Osteoblast (primary cell): ENCODE results near the gene VGF. TPM values are rescaled to one million over a fixed set of nuclear protein-coding genes. Genes with fewer than 3 reads are reported as not detected.

ENCODE experiments used
- DNase-seq: peaks from one replicate; pipeline ENCODE4 v3.0.0; 2011; ENCODE audit warnings: low spot score, mixed read lengths; ENCODE audit not compliant: insufficient read length; ENCODE audit errors: missing footprints
- H2AFZ ChIP-seq: 2 replicates; pipeline ENCODE4 v1.6.0; 2011; ENCODE audit warnings: mild to moderate bottlenecking, low read length
- H3K27ac ChIP-seq: 2 replicates; pipeline ENCODE4 v1.5.1; 2011; ENCODE audit warnings: mild to moderate bottlenecking, low read depth, low read length, moderate library complexity
- H3K27me3 ChIP-seq: 2 replicates; pipeline ENCODE4 v1.6.0; 2012; ENCODE audit warnings: mild to moderate bottlenecking, control low read depth, inconsistent platforms, low read length, moderate library complexity; ENCODE audit not compliant: insufficient read depth
- H3K36me3 ChIP-seq: 2 replicates; pipeline ENCODE4 v1.5.1; 2011; ENCODE audit warnings: mild to moderate bottlenecking, low read length, control low read depth, moderate library complexity; ENCODE audit not compliant: insufficient read depth
- H3K4me1 ChIP-seq: 2 replicates; pipeline ENCODE4 v1.5.1; 2011; ENCODE audit warnings: mild to moderate bottlenecking, low read length, control low read depth, moderate library complexity; ENCODE audit not compliant: insufficient read depth
- H3K4me2 ChIP-seq: 2 replicates; pipeline ENCODE4 v1.6.0; 2011; ENCODE audit warnings: mild to moderate bottlenecking, low read length; ENCODE audit not compliant: insufficient read depth
- H3K4me3 ChIP-seq: fragments of 200-600 bp; sonication (generic); 3 replicates; pipeline ENCODE4 v1.5.1; 2012; ENCODE audit warnings: mild to moderate bottlenecking, low read length, inconsistent platforms; ENCODE audit not compliant: insufficient read depth
- H3K79me2 ChIP-seq: 2 replicates; pipeline ENCODE4 v1.6.0; 2012; ENCODE audit warnings: mild to moderate bottlenecking, low read length, control low read depth, inconsistent platforms; ENCODE audit not compliant: insufficient read depth
- H3K9me3 ChIP-seq: 2 replicates; pipeline ENCODE4 v1.5.1; 2011; ENCODE audit warnings: low read depth, low read length, control low read depth
- H4K20me1 ChIP-seq: 2 replicates; pipeline ENCODE4 v1.6.0; 2012; ENCODE audit warnings: mild to moderate bottlenecking, low read length, control low read depth; ENCODE audit not compliant: insufficient read depth
- total RNA-seq: library from RNA; depleted of rRNA; stranded (reverse); fragments of >200 nt; gene quantifications from 2 replicates; pipeline ENCODE4 v1.2.3, GENCODE V29; 2012
- TF ChIP-seq, protein P1 (sequence below): IDR thresholded peaks from 2 replicates; pipeline ENCODE4 v1.5.1; 2011; ENCODE audit warnings: mild to moderate bottlenecking, low read depth, low read length, moderate library complexity; ENCODE audit errors: extremely low read depth

VGF gene
- total RNA-seq, 1 donor = 0.36 TPM

GRCh38 chr7:101161692-101162471, 3.5 kb downstream of the VGF start:
- Histone ChIP-seq H2AFZ (no peak overlapping the region), H3K9me3 (no peaks in the 10 kb centered on the region), H3K4me3 (no peak overlapping the region), H3K27me3 (peaks cover 31% of the 10 kb centered on the region), H3K4me2 (no peak overlapping the region), H4K20me1 (peaks cover 41% of the 10 kb centered on the region), H3K79me2 (peaks cover 4% of the 10 kb centered on the region), H3K27ac (no peak overlapping the region), H3K36me3 (peaks cover 30% of the 10 kb centered on the region), H3K4me1 (peaks cover 17% of the 10 kb centered on the region)
- no peak for DNase-seq
- TF ChIP-seq, protein P1, sequence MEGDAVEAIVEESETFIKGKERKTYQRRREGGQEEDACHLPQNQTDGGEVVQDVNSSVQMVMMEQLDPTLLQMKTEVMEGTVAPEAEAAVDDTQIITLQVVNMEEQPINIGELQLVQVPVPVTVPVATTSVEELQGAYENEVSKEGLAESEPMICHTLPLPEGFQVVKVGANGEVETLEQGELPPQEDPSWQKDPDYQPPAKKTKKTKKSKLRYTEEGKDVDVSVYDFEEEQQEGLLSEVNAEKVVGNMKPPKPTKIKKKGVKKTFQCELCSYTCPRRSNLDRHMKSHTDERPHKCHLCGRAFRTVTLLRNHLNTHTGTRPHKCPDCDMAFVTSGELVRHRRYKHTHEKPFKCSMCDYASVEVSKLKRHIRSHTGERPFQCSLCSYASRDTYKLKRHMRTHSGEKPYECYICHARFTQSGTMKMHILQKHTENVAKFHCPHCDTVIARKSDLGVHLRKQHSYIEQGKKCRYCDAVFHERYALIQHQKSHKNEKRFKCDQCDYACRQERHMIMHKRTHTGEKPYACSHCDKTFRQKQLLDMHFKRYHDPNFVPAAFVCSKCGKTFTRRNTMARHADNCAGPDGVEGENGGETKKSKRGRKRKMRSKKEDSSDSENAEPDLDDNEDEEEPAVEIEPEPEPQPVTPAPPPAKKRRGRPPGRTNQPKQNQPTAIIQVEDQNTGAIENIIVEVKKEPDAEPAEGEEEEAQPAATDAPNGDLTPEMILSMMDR = no peak

DNA sequence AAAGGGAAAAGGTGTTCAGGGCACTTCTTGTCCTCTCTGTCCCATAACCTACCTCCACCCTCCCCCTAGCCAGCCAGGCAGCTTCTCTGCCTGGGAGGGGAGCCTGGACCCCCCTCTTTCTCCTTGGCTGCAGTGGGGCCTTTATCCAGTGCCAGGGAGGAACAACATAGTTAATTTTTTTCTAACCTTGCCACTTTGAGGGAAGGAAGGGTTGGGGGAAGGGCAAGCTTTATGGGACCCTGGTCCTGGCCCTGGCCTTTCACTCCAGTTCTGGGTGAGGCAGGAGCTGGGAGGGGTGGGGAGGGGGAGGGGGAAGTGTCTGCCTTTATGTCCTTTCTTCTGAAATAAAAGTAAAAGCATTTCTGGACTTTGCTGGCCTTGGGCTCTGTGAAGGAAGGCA, 4.5 kb downstream of the VGF start:
- Histone ChIP-seq H3K4me2 (no peak overlapping the region), H3K4me3 (no peak overlapping the region), H2AFZ (no peak overlapping the region), H3K4me1 (peaks cover 14% of the 10 kb centered on the region), H3K36me3 (peaks cover 36% of the 10 kb centered on the region), H3K79me2 (peaks cover 10% of the 10 kb centered on the region), H3K27ac (no peak overlapping the region), H4K20me1 (peaks cover 41% of the 10 kb centered on the region), H3K27me3 (peaks cover 24% of the 10 kb centered on the region), H3K9me3 (no peaks in the 10 kb centered on the region)
- TF ChIP-seq, protein P1 = no peak
- DNase-seq = peak; percentile 47

GRCh38 chr7:101159696-101160674, 5.4 kb downstream of the VGF start:
- Histone ChIP-seq H3K9me3 (no peaks in the 10 kb centered on the region), H4K20me1 (peaks cover 43% of the 10 kb centered on the region)
- peak; percentile 97 for DNase-seq

More at GRCh38 chr7:101159696-101160674, 5.4 kb downstream of the VGF start:
- H3K4me1 ChIP-seq = peaks cover 20% of the 10 kb centered on the region
- H3K36me3 ChIP-seq = peaks cover 36% of the 10 kb centered on the region
- TF ChIP-seq, protein P1 = no peak
- H3K79me2 ChIP-seq = peaks cover 20% of the 10 kb centered on the region
- no peak overlapping the region for H3K4me3 ChIP-seq
- H3K27ac ChIP-seq = no peak overlapping the region
- peaks cover 17% of the 10 kb centered on the region for H3K27me3 ChIP-seq
- no peak overlapping the region for H3K4me2 ChIP-seq
- no peak overlapping the region for H2AFZ ChIP-seq
